AG20443 (cell line): Measurements from ENCODE around the gene CHAF1B.
"Not testable (repeated sequence)": the region's sequence is repeated elsewhere in the genome, so short reads cannot be mapped to it uniquely, and the experiment has no call there.

Experiments
- DNase-seq: peaks from one replicate; pipeline ENCODE4 v3.0.0; 2012; ENCODE audit warnings: low spot score, mixed read lengths

The CHAF1B gene

GRCh38 chr21:36385233-36386030 is at the start of gene CHAF1B:
Gene CHAF1B (plus strand): TSS chr21:36385392. CDS start chr21:36386137, 745 bp downstream.
- DNase-seq, result peak; percentile 99

GRCh38 chr21:36337099-36337509 is 48.1 kb upstream of the CHAF1B start:
- peak; percentile 67 for DNase-seq

- no peak for DNase-seq
These were observed 46.2 kb upstream of the CHAF1B start for GRCh38 chr21:36338975-36339374.

GRCh38 chr21:36342581-36342980 is 42.6 kb upstream of the CHAF1B start:
- not testable (repeated sequence) for DNase-seq

GRCh38 chr21:36344931-36345330 is 40.3 kb upstream of the CHAF1B start:
- no peak for DNase-seq

GRCh38 chr21:36347278-36347961 is 37.8 kb upstream of the CHAF1B start:
- DNase-seq, result no peak

GRCh38 chr21:36347962-36348328 is 37.2 kb upstream of the CHAF1B start:
- DNase-seq, result no peak

- DNase-seq, result no peak
These were observed 35.9 kb upstream of the CHAF1B start for GRCh38 chr21:36349315-36349714.

- peak; percentile 32 for DNase-seq
These were observed 34.8 kb upstream of the CHAF1B start for GRCh38 chr21:36350282-36350910.

- DNase-seq, result no peak
These were observed 30.1 kb upstream of the CHAF1B start for GRCh38 chr21:36354918-36355680.

GRCh38 chr21:36355868-36356267 is 29.3 kb upstream of the CHAF1B start:
- DNase-seq, result no peak

- DNase-seq, result no peak
These were observed 26.0 kb upstream of the CHAF1B start for GRCh38 chr21:36359185-36359584.

- no peak for DNase-seq
These were observed 16.0 kb upstream of the CHAF1B start for GRCh38 chr21:36369064-36369685.

- DNase-seq, result no peak
These were observed 9.2 kb upstream of the CHAF1B start for GRCh38 chr21:36375994-36376393.

- no peak for DNase-seq
These were observed 7.8 kb upstream of the CHAF1B start for GRCh38 chr21:36377391-36377842.

- no peak for DNase-seq
These were observed 5.9 kb upstream of the CHAF1B start for GRCh38 chr21:36379251-36379650.

GRCh38 chr21:36381841-36382589 is 3.2 kb upstream of the CHAF1B start:
- DNase-seq, result no peak

- DNase-seq, result not testable (repeated sequence)
These were observed 2.5 kb upstream of the CHAF1B start for GRCh38 chr21:36382722-36383121.

- DNase-seq, result no peak
These were observed 333 bp upstream of the CHAF1B start for GRCh38 chr21:36384885-36385232.

- peak; percentile 32 for DNase-seq
These were observed 945 bp downstream of the CHAF1B start for GRCh38 chr21:36386031-36386642.

GRCh38 chr21:36388096-36388495 is 2.9 kb downstream of the CHAF1B start:
- DNase-seq, result no peak
